GM23338 (cell line): ENCODE measurements around the gene CYTIP.

Experiments used
- ZNF114 ChIP-seq: fragments of 250-450 bp; sonication (Bioruptor Pico); IDR thresholded peaks from 2 replicates; pipeline ENCODE4 v1.5.0; 2020; ENCODE audit warnings: mild to moderate bottlenecking, moderate library complexity
- TF ChIP-seq, protein P1 (sequence below), 2 experiments: fragments of 200-600 bp in 1 of 2; sonication (generic) in 1 of 2; conservative IDR thresholded peaks; 2 replicates each; pipeline versions ENCODE4 v1.5.1 to v1.6.1; 2016 to 2017; ENCODE audit warnings: antibody characterized with exemption in 2 of 2, low read depth in 2 of 2, mild to moderate bottlenecking in 2 of 2, moderate library complexity in 1 of 2

DNA sequence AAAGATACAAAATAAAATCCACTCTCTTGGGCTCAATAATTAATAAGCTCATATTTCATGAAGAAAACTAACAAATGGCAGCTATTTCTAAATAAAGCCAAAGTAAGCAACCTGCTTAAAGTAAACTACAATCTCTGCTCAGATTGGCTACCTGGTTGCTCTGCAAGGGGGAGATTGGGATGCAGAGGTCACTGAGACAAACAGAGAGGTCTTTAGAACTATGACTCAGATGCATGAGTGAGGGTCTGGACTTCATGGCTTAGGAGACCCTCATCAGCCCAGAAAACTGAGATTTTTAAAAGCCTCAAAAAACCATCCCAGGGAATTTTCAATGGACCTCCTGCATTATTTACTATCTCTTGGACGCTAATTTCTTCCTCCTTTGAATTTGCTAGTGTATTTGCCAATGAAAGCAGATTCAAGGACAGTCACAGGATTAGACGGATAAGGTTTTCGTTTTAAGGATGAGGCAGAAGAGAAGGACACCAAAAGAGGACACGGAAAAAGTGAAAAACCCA lies 17.4 kb downstream of the CYTIP start:
- TF ChIP-seq ZNF114 (CRISPR knock-in tag): no peak
- TF ChIP-seq, protein P1, sequence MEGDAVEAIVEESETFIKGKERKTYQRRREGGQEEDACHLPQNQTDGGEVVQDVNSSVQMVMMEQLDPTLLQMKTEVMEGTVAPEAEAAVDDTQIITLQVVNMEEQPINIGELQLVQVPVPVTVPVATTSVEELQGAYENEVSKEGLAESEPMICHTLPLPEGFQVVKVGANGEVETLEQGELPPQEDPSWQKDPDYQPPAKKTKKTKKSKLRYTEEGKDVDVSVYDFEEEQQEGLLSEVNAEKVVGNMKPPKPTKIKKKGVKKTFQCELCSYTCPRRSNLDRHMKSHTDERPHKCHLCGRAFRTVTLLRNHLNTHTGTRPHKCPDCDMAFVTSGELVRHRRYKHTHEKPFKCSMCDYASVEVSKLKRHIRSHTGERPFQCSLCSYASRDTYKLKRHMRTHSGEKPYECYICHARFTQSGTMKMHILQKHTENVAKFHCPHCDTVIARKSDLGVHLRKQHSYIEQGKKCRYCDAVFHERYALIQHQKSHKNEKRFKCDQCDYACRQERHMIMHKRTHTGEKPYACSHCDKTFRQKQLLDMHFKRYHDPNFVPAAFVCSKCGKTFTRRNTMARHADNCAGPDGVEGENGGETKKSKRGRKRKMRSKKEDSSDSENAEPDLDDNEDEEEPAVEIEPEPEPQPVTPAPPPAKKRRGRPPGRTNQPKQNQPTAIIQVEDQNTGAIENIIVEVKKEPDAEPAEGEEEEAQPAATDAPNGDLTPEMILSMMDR (conservative IDR thresholded peaks at IDR 0.05; ENCODE audit: low read depth in 2 of 2): no peak
